AG04450 (cell line): ENCODE measurements around the gene MAP4K2. TPM values are rescaled to one million over a fixed set of nuclear protein-coding genes. Genes with fewer than 3 reads are reported as not detected.

Experiments used
- CTCF ChIA-PET: fragments of 300-600, 350-600 bp; formaldehyde crosslinking; extraction: SDS; loops from one replicate; lab custom pipeline; 2022; ENCODE audit warnings: antibody characterized with exemption, inconsistent platforms; lab: Charles Lee
- POLR2A ChIA-PET: fragments of 350-600 bp; formaldehyde crosslinking; extraction: SDS; loops from one replicate; lab custom pipeline; 2021; ENCODE audit warnings: antibody characterized with exemption, inconsistent platforms; lab: Yijun Ruan, JAX
- DNase-seq: peaks from one replicate; pipeline ENCODE4 v3.0.0-alpha.2; 2011; ENCODE audit warnings: low read depth, low spot score
- H3K27ac ChIP-seq: one replicate; pipeline ENCODE4 v1.5.1; 2012; ENCODE audit warnings: low read depth, low read length, control low read depth
- H3K27me3 ChIP-seq: one replicate; pipeline ENCODE4 v1.6.0; 2012; ENCODE audit warnings: low read length; ENCODE audit not compliant: control insufficient read depth, insufficient read depth
- H3K4me3 ChIP-seq: 2 replicates; pipeline ENCODE4 v1.5.1; 2011; ENCODE audit warnings: mild to moderate bottlenecking, low read depth, low read length, control low read depth
- H3K9me3 ChIP-seq: 2 replicates; pipeline ENCODE4 v1.5.1; 2012; ENCODE audit warnings: low read length; ENCODE audit not compliant: control insufficient read depth, insufficient read depth
- polyA plus RNA-seq: library from polyadenylated mRNA; depleted of rRNA; stranded (reverse); fragments of >200 nt; gene quantifications from 2 replicates; pipeline ENCODE4 v1.2.3, GENCODE V29; 2011
- TF ChIP-seq, protein P1 (sequence below): IDR thresholded peaks from 2 replicates; pipeline ENCODE4 v1.5.1; 2011; ENCODE audit warnings: low read depth, low read length, control low read depth, inconsistent platforms

Gene MAP4K2
- polyA plus RNA-seq, 1 experiment, result 9.9 TPM

DNA sequence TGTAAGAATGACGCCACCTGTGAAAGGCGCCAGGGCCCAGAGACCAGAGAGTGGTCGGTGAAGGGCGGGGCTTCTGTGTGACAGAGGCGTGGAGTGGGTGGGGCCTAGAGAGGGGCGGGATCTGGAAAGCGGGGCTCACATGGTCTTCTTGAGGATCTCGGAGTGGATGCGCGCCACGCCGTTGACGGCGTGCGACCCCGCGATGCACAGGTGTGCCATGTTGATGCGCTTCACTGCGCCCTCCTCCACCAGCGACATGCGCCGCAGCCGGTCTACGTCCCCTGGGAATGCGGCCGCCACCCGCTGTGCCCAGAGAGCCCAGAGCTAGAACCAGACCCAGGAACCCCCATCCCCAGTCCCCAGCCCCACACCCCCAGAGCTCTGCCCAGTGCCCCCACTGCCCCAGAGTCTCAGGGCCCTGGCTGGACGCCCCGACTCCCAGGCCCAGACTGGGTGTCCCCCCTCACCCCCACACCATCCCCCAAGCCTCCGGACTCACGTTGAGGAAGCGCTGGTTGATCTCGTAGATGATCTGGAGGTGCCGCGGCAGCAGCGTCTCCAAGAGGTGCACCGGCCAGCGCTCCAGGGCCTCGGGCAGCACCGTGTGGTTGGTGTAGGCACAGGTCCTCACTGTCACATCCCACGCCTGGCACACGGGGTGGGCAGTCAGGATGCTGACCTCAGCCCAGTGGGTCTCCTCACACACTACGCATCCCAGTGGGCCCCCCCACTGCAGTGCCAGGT is 49.5 kb downstream of the MAP4K2 start:
- POLR2A ChIA-PET, result no interaction called here
- H3K27ac ChIP-seq, result no peak overlapping the region
- no peaks in the 10 kb centered on the region for H3K27me3 ChIP-seq
- no peak for DNase-seq
- H3K4me3 ChIP-seq, result no peak overlapping the region
- no peaks in the 10 kb centered on the region; the same call in 1 of the 2 replicates for H3K9me3 ChIP-seq
- CTCF ChIA-PET, result interaction anchor here (1.3 kb wide), 1 partner anchor 11 kb away, joined by 4 read pairs; no protein-coding TSS in a partner anchor
- TF ChIP-seq, protein P1, sequence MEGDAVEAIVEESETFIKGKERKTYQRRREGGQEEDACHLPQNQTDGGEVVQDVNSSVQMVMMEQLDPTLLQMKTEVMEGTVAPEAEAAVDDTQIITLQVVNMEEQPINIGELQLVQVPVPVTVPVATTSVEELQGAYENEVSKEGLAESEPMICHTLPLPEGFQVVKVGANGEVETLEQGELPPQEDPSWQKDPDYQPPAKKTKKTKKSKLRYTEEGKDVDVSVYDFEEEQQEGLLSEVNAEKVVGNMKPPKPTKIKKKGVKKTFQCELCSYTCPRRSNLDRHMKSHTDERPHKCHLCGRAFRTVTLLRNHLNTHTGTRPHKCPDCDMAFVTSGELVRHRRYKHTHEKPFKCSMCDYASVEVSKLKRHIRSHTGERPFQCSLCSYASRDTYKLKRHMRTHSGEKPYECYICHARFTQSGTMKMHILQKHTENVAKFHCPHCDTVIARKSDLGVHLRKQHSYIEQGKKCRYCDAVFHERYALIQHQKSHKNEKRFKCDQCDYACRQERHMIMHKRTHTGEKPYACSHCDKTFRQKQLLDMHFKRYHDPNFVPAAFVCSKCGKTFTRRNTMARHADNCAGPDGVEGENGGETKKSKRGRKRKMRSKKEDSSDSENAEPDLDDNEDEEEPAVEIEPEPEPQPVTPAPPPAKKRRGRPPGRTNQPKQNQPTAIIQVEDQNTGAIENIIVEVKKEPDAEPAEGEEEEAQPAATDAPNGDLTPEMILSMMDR, result no peak

DNA sequence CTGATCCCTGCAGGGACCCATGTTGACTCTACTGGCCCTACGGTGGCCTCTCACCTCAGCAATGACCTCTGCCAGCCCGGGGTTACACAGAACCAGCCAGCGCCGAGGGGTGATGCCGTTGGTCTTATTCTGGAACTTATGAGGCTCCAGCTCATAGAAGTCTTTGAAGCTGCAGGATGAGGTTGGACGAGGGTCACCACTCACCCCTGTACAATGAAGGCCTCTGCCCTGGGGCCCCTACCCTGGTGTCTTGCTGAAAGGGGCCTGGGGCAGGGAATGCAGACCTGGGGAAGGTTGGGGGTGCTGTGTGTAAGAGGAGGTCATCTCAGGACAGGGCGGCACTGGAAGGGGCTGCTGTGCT is 50.0 kb downstream of the MAP4K2 start:
- TF ChIP-seq, protein P1, result no peak
- H3K4me3 ChIP-seq, result no peak overlapping the region
- H3K27ac ChIP-seq, result no peak overlapping the region
- DNase-seq, result no peak
- no peaks in the 10 kb centered on the region; the same call in 1 of the 2 replicates for H3K9me3 ChIP-seq
- ChIA-PET CTCF (interaction anchor here (1.3 kb wide), 1 partner anchor 10 kb away, joined by 4 read pairs; no protein-coding TSS in a partner anchor), POLR2A (no interaction called here)
- no peaks in the 10 kb centered on the region for H3K27me3 ChIP-seq

DNA sequence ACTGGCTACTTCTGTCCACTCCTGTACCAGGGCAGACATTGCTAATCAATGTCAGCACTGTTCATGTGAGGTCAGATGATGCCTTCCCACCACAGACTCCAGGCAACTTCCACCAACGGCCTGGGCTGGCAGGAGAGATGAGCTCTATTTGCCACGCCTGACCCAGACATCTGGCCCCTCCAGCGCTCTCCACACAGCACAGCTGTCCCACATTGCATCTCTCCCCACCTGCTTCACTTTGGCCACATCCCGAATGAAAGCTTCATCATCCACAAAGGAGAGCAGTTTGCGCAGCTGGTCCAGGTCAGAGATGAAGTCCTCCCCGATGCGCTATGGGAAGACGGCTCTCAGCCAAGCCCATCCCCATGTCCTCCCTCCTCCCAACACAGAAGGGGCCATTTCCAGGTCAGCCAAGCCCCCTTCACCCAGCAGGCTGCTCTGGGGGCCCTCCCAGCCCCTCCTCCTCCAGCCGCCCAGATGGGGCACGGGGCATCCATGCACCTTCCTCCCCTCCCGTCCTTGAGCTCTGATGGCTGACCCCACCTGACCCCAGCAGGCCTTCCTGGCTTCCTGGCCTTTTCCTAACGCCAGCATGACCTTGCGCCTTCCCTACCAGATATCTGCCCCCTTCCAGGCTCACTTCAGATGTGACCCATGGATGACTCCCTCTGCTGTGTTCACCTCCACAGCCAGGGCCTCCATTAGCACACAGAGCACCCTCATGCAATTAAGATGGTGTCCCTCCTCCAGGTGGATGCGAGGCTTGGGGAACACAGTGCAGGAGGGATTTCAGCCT is 50.6 kb downstream of the MAP4K2 start:
- ChIA-PET CTCF (interaction anchor here (1.3 kb wide), 1 partner anchor 10 kb away, joined by 4 read pairs; no protein-coding TSS in a partner anchor), POLR2A (no interaction called here)
- Histone ChIP-seq H3K9me3 (no peaks in the 10 kb centered on the region; the same call in 1 of the 2 replicates), H3K4me3 (no peak overlapping the region), H3K27me3 (no peaks in the 10 kb centered on the region), H3K27ac (no peak overlapping the region)
- DNase-seq, result no peak
- TF ChIP-seq, protein P1, result no peak

DNA sequence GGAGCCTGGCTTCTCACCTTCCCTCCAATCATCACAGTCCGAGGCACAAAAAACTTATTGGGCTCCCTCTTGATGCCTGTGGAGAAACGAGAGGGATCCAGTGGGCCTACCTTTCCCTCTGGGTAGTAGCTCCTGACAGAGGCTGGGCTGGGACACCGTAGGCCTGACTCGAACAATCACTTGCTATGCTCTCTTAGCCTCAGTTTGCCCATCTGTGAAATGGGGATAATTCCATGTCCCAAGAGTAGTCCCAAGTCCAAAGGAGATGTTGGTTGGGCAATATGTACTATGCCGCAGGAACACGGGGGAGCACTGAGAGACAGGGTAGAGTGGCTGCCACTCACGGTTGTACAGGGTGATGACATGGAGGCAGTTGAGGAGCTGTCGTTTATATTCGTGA is 51.4 kb downstream of the MAP4K2 start:
- CTCF ChIA-PET, result no interaction called here
- no peak for DNase-seq

More for the DNA sequence above, 51.4 kb downstream of the MAP4K2 start:
- POLR2A ChIA-PET, result no interaction called here
- TF ChIP-seq, protein P1, result no peak
- Histone ChIP-seq H3K27ac (no peak overlapping the region), H3K27me3 (peaks cover 2% of the 10 kb centered on the region), H3K4me3 (no peak overlapping the region), H3K9me3 (no peaks in the 10 kb centered on the region; the same call in 1 of the 2 replicates)
